K562 treated with DMSO at 1 percent for 4 hours (cell line): ENCODE results near the gene STRADA. TPM values are rescaled to one million over a fixed set of nuclear protein-coding genes. Genes with fewer than 3 reads are reported as not detected.

Experiments used
- total RNA-seq: library from RNA; unstranded; fragments of 300-600 nt; gene quantifications from 2 replicates; pipeline ENCODE4 v1.2.3, GENCODE V29; 2022; ENCODE audit not compliant: insufficient read depth

Gene STRADA, protein sequence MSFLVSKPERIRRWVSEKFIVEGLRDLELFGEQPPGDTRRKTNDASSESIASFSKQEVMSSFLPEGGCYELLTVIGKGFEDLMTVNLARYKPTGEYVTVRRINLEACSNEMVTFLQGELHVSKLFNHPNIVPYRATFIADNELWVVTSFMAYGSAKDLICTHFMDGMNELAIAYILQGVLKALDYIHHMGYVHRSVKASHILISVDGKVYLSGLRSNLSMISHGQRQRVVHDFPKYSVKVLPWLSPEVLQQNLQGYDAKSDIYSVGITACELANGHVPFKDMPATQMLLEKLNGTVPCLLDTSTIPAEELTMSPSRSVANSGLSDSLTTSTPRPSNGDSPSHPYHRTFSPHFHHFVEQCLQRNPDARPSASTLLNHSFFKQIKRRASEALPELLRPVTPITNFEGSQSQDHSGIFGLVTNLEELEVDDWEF
- 20.0 TPM in 2 replicates for total RNA-seq

DNA sequence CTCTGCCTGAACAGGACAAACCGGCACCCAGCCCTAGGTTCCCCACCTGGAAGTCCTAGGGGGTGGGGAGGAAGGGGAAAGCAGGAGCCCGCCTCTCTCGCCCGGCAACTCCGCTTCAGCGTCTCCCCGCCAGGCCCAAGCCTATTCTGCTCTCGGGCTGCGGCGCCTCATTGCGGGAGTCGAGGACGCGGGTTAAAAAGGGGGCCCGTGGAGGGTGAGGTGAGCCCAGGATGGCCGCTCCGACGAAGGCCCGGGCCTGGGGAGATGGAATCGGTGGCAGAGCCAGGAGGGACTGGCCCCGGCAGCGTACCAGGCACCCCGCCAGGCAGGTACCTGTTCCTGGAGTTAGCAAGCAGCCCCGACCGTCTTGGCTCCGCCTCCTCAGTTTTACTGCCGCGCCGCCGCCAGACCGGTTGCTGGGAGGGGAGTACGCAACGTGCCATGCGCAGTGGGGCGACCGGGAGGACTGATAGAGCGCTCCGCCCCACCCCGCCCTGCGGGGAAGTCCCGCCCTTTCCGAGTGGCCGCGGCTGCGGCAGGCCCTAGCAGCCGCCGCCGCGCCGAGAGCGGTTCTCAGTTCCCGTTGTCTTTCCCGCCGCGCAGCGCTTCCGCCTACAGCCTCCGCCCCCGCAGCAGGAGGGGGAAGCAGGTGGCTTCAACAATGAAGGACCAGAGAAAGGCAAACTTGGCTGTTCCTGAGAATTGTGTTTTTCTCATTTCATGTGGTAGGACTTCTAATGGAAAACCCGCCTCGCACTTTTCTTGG, at the start of gene STRADA:
TSS of gene STRADA (minus strand) at position 392 of the 766 bp plus-strand sequence. CDS start 13,430 bp downstream, outside the sequence.

DNA sequence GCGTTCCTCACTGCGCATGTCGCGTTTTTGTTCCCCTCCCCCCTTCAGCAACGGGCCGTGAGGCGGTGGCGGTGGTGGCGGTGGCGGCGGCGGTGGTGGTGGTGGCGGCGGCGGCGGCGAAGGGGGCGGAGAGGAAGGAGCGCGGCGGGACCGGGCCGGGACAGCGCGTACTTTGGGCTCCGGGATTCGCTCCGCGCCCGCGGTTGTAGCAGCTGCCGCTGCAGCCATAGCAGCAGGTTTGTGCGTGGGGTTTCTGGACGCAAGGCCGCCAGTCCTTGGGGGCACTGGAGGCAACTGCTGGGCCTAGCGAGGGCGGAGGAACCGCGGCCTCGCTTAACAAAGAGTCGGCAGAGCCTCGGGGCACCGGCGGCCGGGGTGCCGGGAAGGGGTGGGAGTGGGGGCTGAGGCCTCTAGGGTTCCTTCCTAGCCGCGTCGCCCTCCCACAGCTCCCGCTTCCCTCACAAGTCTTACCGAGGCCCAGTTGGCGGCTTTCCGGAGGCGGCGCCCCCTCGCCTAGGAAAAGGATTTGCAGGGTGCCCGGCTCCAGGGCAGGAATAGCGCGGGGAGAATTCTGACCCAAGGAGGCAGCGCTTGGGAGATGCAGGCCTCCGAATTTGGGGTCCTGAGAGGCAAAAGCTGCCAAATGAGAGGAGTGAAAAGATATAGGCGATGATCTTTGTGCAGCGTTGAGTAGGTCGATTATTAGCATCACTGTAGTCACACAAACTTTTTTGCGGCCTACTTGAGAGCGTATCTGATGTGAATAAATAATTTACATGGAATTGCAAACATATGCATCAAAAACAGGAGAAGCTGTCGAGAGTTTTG, 32.8 kb upstream of the STRADA start, which contains the start of gene DDX42:
TSS of gene DDX42 (plus strand) at position 30 of the 828 bp plus-strand sequence. CDS start 12,880 bp downstream, outside the sequence.

DNA sequence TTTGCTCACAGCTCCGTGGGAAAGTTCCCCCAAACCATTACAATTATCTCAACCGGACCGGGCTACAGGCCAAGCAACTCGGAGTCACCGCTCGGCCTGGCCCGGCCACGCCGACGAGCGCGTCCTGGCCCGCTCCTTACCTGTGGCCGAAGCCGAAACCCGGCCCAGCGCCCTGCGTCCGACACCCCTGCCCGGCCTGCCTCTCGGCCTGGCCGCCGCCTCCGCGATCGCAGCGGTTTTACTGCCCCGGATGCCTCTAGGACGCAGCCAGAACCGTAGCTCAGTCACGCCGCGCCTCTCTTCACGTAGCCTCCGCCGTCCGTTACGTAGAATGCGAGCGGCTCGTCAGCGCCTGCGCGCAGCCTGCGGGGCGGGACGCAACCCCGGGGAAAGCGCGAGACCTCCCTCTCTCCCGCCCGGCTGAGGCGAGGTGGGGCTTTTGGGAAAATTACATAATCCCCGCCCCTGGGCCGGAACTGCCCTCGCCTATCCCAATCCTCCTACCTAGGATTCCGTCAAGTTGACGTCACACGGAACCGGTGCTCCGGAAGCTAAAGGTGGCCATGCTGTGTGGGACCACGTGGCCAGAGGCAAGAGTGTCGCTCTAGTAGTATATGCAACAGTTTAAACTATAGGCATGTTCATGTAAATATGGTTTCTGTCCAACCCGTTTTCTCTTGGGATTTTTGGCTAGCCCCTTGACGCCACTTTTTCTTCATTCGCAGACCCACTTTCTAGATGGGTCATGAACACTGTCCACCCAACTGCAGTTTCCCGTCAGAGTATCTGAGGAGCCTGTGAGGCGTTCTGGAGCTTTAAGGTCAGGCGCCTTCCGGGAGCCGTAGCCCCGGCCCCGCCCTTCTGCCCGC, 31.9 kb upstream of the STRADA start, which contains the start of gene CCDC47:
TSS of gene CCDC47 (minus strand) at position 326 of the 869 bp plus-strand sequence. CDS start 7,422 bp downstream, outside the sequence.

DNA sequence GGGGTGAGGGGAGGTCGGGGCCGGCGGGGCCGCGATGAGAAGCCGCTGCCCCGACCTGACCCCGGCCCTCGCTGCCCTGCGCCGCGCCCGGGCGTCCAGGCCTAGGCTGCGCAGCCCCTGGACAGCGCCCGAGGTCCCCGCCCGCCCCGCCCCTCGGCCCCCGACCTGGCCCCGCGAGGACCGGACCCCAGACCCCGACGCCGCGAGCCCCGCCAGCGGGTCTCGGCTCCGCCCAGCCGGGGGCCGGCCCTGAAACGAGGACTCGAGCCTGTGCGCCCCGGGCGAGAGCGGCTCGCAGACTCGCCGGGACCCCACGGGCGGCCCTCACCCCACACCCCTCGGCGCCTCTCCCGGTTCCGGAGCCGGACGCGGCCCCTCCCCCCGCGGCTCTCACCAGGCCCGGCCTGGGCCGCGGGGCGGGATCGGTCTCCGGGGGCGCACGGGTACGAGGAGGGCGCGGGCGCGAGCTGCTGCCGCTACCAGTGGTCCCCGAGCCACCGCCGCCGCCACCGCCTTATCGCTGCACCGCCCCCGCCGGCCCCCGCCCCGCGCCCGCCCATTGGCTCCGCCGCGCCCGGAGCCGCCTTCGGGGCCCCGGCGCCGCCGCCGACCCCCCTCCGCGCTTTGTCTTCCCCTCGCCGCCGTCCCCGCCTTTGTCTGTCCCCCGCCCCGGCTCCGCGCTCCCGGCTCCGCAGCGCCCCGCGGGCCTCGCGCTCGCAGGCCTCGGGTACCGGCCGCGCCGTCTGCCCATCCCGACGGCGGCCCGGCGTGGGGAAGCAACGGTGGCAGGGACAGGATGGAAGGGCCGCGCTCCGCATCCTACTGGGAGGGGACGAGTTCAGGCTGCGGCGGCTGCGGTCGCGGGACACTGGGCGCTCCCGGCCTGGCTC, 41.7 kb downstream of the STRADA start, which contains the start of gene LIMD2:
TSS of gene LIMD2 (minus strand) at position 488 of the 890 bp plus-strand sequence. CDS start 827 bp downstream, outside the sequence.

Other genes starting within 250 kb of the STRADA start
- gene KCNH6, start 218.4 kb downstream of the STRADA start, total RNA-seq: not detected in 2 replicates
- 100 and 102 TPM in 2 replicates for gene DCAF7, start 191.3 kb downstream of the STRADA start, total RNA-seq
- 30.2 and 30.4 TPM in 2 replicates for gene TACO1, start 140.9 kb downstream of the STRADA start, total RNA-seq
- gene MAP3K3, start 119.4 kb downstream of the STRADA start, total RNA-seq: 16.7 and 21.2 TPM in 2 replicates
- gene LIMD2, start 41.7 kb downstream of the STRADA start, total RNA-seq: 3.0 and 4.6 TPM in 2 replicates
- gene CCDC47, start 31.8 kb upstream of the STRADA start, total RNA-seq: 66.7 and 82.7 TPM in 2 replicates
- 43.1 and 51.5 TPM in 2 replicates for gene DDX42, start 32.4 kb upstream of the STRADA start, total RNA-seq
- 157 and 167 TPM in 2 replicates for gene PSMC5, start 85.6 kb upstream of the STRADA start, total RNA-seq
- gene FTSJ3, start 85.9 kb upstream of the STRADA start, total RNA-seq: 22.9 and 28.7 TPM in 2 replicates
- 85.6 and 99.0 TPM in 2 replicates for gene SMARCD2, start 100.9 kb upstream of the STRADA start, total RNA-seq
- 1.2 TPM in 1 of 2 replicates, not detected in the other for gene CSH2, start 131.9 kb upstream of the STRADA start, total RNA-seq
- not detected in 2 replicates for gene GH2, start 140.1 kb upstream of the STRADA start, total RNA-seq
- gene CSH1, start 154.8 kb upstream of the STRADA start, total RNA-seq: not detected in 2 replicates
- not detected in 2 replicates for gene CSHL1, start 169.5 kb upstream of the STRADA start, total RNA-seq
- not detected in 2 replicates for gene GH1, start 177.0 kb upstream of the STRADA start, total RNA-seq
- not detected in 2 replicates for gene CD79B, start 190.5 kb upstream of the STRADA start, total RNA-seq
- gene SCN4A, start 231.1 kb upstream of the STRADA start, total RNA-seq: 0.45 and 4.4 TPM in 2 replicates